Lung (tissue), 12 donors: Measurements from ENCODE around the gene RNF217. TPM values are rescaled to one million over a fixed set of nuclear protein-coding genes. Genes with fewer than 3 reads are reported as not detected.

Source experiments
- ATAC-seq: fragments of 200-7000 bp; cut with Tn5 transposase; one replicate; pipeline ENCODE4 v1.9.1; 2020; ENCODE audit warnings: moderate number of reproducible peaks; ENCODE audit not compliant: insufficient read depth, low FRiP score
- DNase-seq, 3 donors: peaks; one replicate each; pipeline ENCODE4 v3.0.0-alpha.2; 2013 to 2017
- H3K27ac ChIP-seq, 2 donors: one replicate each; pipeline ENCODE4 v1.5.1; 2013; ENCODE audit warnings: mild to moderate bottlenecking in 2 of 2, moderate library complexity in 2 of 2, control low read depth in 1 of 2, inconsistent platforms in 1 of 2, low read depth in 1 of 2, low read length in 1 of 2
- H3K27me3 ChIP-seq, 3 donors: one replicate each; pipeline ENCODE4 v1.5.1; 2013; ENCODE audit warnings: low read length in 2 of 3; ENCODE audit not compliant: control insufficient read depth in 3 of 3, insufficient read depth in 3 of 3
- H3K36me3 ChIP-seq, 4 donors: one replicate each; pipeline ENCODE4 v1.5.1; 2013; ENCODE audit warnings: low read length in 4 of 4, mild to moderate bottlenecking in 1 of 4, moderate library complexity in 1 of 4; ENCODE audit not compliant: control insufficient read depth in 4 of 4, insufficient read depth in 4 of 4
- H3K4me1 ChIP-seq, 5 donors: one replicate each; pipeline ENCODE4 v1.5.1; 2013; ENCODE audit warnings: low read length in 5 of 5, mild to moderate bottlenecking in 2 of 5, moderate library complexity in 1 of 5; ENCODE audit not compliant: control insufficient read depth in 5 of 5, insufficient read depth in 5 of 5
- H3K4me3 ChIP-seq: one replicate; pipeline ENCODE4 v1.5.1; 2013; ENCODE audit warnings: mild to moderate bottlenecking, control low read depth, moderate library complexity
- H3K9ac ChIP-seq, 2 donors: one replicate each; pipeline ENCODE4 v1.5.1; 2013; ENCODE audit warnings: low read length in 2 of 2, control low read depth in 1 of 2; ENCODE audit not compliant: insufficient read depth in 1 of 2
- H3K9me3 ChIP-seq, 4 donors: one replicate each; pipeline ENCODE4 v1.5.1; 2013; ENCODE audit warnings: low read length in 3 of 4, mild to moderate bottlenecking in 1 of 4, moderate library complexity in 1 of 4; ENCODE audit not compliant: control insufficient read depth in 4 of 4, insufficient read depth in 3 of 4
- WGBS, 2 donors: extraction: QIAGEN DNeasy Blood & Tissue Kit; methylation state at CpG; one replicate each; pipeline ENCODE4 v1.1.7; 2013; 5-methylcytosine and 5-hydroxymethylcytosine counted together
- polyA plus RNA-seq, 2 donors: library from polyadenylated mRNA; stranded (reverse); fragments of 200-250 nt; gene quantifications; one replicate each; pipeline ENCODE4 v1.2.1, GENCODE V29; 2013
- total RNA-seq, 2 donors: library from RNA; depleted of rRNA in 1 of 2; stranded (reverse); fragments of >200 nt in 1 of 2; gene quantifications; one replicate each; pipeline ENCODE4 v1.2.1, GENCODE V29; 2014 to 2021
- TF ChIP-seq, protein P1 (sequence below): IDR thresholded peaks from 2 replicates; pipeline ENCODE4 v1.5.1; 2012; ENCODE audit warnings: mild to moderate bottlenecking; ENCODE audit errors: control extremely low read depth, extremely low read depth
- donor health status: control.
- donor health status: control.
- donor health status: Bipolar disorder and iron deficiency.
- donor health status: healthy.
- donor health status: DM: yes; HTN: yes; CAD: no.

The RNF217 gene
- total and polyA plus RNA-seq, 4 donors = 3.1 to 58.6 (median 13.6) TPM

DNA sequence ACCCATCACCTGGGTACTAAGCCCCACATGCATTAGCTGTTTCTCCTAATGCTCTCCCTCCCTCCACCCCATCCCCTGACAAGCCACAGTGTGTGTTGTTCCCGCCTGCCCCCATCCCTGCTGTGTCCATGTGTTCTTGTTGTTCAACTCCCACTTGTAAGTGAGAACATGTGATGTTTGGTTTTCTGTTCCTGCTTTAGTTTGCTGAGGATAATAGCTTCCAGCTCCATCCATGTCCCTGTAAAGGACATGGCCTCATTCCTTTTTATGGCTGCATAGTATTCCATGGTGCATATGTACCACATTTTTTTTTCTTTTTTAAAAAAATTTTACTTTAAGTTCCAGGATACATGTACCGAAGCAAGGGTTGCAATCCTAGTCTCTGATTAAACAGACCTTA is 76.7 kb downstream of the RNF217 start:
- no peaks in the 10 kb centered on the region for H3K36me3 ChIP-seq

DNA sequence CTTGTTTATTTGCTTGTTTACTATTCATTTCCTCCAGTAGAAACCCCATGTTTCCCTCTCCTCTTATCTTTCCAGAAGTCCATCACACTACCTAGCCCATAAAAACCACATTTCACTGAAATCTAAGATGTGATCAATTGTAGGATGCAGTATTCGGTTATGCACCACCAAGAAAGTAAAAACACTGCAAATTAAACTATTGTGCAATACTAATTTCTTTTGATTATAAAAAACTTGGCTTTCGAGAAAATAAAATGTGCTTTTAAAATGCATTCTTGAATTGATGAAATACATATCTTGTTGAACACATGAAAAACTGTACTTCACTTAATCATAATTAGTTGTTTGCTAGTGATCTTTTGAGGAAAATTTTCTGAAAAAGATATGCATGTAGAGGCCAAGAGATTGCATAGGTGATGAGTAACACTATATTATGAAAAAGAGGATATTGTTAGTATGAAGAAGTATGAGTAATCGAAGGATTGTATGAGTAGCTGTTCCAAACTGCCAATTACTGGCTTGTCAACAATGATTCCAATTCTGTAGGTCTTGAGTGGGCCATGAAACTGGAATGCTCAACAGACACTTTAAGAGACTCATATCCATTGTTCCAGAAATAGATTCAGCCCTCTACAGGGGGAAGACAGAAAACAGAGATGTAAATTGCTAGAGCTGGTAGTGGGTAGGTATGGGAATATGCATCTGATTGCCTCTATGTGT is 79.7 kb downstream of the RNF217 start:
- TF ChIP-seq, protein P1, sequence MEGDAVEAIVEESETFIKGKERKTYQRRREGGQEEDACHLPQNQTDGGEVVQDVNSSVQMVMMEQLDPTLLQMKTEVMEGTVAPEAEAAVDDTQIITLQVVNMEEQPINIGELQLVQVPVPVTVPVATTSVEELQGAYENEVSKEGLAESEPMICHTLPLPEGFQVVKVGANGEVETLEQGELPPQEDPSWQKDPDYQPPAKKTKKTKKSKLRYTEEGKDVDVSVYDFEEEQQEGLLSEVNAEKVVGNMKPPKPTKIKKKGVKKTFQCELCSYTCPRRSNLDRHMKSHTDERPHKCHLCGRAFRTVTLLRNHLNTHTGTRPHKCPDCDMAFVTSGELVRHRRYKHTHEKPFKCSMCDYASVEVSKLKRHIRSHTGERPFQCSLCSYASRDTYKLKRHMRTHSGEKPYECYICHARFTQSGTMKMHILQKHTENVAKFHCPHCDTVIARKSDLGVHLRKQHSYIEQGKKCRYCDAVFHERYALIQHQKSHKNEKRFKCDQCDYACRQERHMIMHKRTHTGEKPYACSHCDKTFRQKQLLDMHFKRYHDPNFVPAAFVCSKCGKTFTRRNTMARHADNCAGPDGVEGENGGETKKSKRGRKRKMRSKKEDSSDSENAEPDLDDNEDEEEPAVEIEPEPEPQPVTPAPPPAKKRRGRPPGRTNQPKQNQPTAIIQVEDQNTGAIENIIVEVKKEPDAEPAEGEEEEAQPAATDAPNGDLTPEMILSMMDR = no peak
- no peaks in the 10 kb centered on the region for H3K27me3 ChIP-seq
- H3K27ac ChIP-seq = no peak overlapping the region
- no peaks in the 10 kb centered on the region for H3K9me3 ChIP-seq
- WGBS, 2 donors = 68 to 77% methylated on average over 3 of the region's 3 CpGs
- no peak overlapping the region for H3K4me3 ChIP-seq
- no peak overlapping the region for H3K9ac ChIP-seq
- no peak for DNase-seq
- ATAC-seq = no peak
- peaks cover 0 to 4% (median 0%) of the 10 kb centered on the region in 5 donors for H3K4me1 ChIP-seq
- peaks cover 0 to 5% (median 3%) of the 10 kb centered on the region in 4 donors for H3K36me3 ChIP-seq

More for the DNA sequence above, 76.7 kb downstream of the RNF217 start:
- WGBS, 2 donors = 96 to 100% methylated on average over 2 of the region's 2 CpGs
- ATAC-seq (no peak), DNase-seq (no peak)
- TF ChIP-seq, protein P1 = no peak
- Histone ChIP-seq H3K9ac (no peak overlapping the region), H3K27me3 (no peaks in the 10 kb centered on the region), H3K4me3 (no peak overlapping the region), H3K27ac (no peak overlapping the region), H3K9me3 (no peaks in the 10 kb centered on the region), H3K4me1 (peaks cover 0 to 4% (median 0%) of the 10 kb centered on the region in 5 donors)

DNA sequence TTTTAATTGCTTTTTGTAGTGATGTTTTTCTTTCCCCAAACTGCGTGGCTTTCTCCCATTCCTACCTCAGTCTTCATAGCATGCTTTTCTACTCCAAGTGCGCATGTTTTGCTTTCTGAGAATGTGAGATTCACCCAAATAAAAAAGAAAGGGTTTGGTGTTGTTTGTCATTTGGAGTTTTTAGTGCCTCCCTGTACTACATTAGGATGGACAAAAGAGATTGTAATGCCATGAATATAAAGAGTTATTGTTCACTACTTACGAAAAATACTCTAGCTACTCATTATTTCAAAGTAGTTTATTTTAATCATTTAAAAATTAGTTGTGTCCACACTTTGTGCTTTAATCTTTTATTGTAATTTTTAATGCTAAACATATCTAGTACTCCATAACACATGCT is 81.8 kb downstream of the RNF217 start:
- no peak for ATAC-seq
- H3K9ac ChIP-seq = no peak overlapping the region
- 81 to 82% methylated on average over 3 of the region's 3 CpGs for WGBS, 2 donors
- H3K9me3 ChIP-seq = no peaks in the 10 kb centered on the region
- H3K4me1 ChIP-seq = peaks cover 0 to 4% (median 0%) of the 10 kb centered on the region in 5 donors
- DNase-seq = no peak
- no peak overlapping the region for H3K4me3 ChIP-seq
- H3K36me3 ChIP-seq = peaks cover 0 to 5% (median 3%) of the 10 kb centered on the region in 4 donors
- TF ChIP-seq, protein P1 = no peak
- no peaks in the 10 kb centered on the region for H3K27me3 ChIP-seq
- no peak overlapping the region for H3K27ac ChIP-seq
